Sigmoid colon (tissue), 4 donors: Measurements from ENCODE around the gene MYO15B.

ENCODE experiments used
- CTCF ChIP-seq, 4 experiments: fragments of 450-650 bp in 3 of 4; fragments of 200-600 bp in 1 of 4; IDR thresholded peaks; one replicate each; pipeline ENCODE4 v1.5.1; 2016 to 2019; ENCODE audit warnings: antibody characterized with exemption in 4 of 4, mild to moderate bottlenecking in 3 of 4, moderate library complexity in 2 of 4
- EP300 ChIP-seq, 4 donors: sonication (generic); formaldehyde crosslinking; IDR thresholded peaks; one replicate each; pipeline ENCODE4 v1.6.1; 2017; ENCODE audit warnings: antibody characterized with exemption in 4 of 4

GRCh38 chr17:75647061-75647460 is 59.5 kb downstream of the MYO15B start:
- TF ChIP-seq CTCF (IDR thresholded peaks at IDR 0.05) (no peak), EP300 (IDR thresholded peaks at IDR 0.05) (no peak)
